GM19035 (cell line): ENCODE measurements around the gene NLGN1.

Source experiments
- ATAC-seq: cut with Tn5 transposase; IDR thresholded peaks from one replicate; pipeline ENCODE4 v1.9.1; 2021; ENCODE audit not compliant: unreplicated experiment

NLGN1 gene

DNA sequence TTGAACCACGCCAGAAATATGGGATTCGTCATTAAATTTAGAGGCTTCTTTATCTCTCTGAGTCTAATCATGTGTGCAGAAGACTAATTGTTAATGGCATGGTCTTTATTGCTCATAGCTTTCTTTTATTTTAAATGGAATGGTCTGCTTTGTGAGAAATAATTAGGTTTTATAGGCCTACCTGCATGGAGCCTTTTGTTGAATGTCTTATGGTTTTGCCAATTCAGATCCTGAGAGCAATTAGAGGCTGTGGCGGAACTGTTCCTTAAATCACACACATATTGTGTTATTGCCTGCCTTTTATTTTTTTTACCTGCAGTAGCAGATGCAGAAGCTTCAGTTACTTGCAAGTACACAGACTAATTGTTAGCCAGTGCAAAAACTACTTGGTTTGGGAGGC is 306.2 kb downstream of the NLGN1 start:
- no peak for ATAC-seq

- ATAC-seq = no peak
Measured at GRCh38 chr3:173706630-173707029, 309.1 kb downstream of the NLGN1 start.

- no peak for ATAC-seq
Measured at GRCh38 chr3:173708191-173708590, 310.6 kb downstream of the NLGN1 start.

DNA sequence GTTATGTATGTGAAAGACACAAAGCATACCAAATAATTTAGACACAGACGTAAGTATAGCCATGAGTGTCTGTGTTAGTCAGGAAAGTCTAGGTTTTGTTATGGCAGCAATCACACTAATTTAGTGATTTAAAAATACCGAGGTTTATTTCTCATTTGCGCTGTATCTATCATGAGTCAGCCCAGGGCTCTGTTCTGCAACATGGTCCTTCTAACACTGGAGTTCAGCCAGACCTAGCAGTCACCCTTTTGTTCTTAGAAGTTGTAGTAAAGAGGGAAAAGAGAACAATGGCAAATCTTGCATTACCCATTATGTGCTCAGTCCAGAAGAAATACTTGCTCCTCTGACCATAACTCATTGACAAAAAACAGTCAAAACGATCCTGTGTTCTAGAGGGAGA is 311.5 kb downstream of the NLGN1 start:
- no peak for ATAC-seq

DNA sequence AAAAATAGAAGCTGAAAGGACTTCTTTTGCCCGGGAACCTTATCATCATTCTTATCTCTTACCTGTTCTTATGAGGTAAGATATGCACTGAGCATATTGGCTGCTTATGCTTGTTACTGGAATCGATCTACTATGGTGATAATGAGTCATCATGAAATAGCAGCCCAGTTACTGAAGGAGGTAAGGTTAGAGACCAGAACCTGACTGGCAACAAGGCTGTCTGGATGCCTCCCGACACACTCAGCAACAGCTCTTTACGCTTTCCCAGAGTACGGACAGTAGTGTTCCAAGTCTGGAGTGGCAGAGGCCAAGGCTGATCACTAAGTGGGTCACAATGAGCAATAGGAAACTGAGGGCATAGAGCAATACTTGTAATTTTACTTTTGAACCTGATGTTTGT is 314.1 kb downstream of the NLGN1 start:
- ATAC-seq = no peak

GRCh38 chr3:173719585-173719984 is 322.0 kb downstream of the NLGN1 start:
- no peak for ATAC-seq

- ATAC-seq = no peak
Measured at GRCh38 chr3:173725507-173725906, 328.0 kb downstream of the NLGN1 start.

GRCh38 chr3:173730391-173730790 is 332.8 kb downstream of the NLGN1 start:
- no peak for ATAC-seq

- ATAC-seq = no peak
Measured at GRCh38 chr3:173732237-173732636, 334.7 kb downstream of the NLGN1 start.

- no peak for ATAC-seq
Measured at GRCh38 chr3:173733029-173733652, 335.6 kb downstream of the NLGN1 start.

GRCh38 chr3:173734473-173734872 is 336.9 kb downstream of the NLGN1 start:
- ATAC-seq = no peak

GRCh38 chr3:173734895-173735294 is 337.4 kb downstream of the NLGN1 start:
- ATAC-seq = no peak

DNA sequence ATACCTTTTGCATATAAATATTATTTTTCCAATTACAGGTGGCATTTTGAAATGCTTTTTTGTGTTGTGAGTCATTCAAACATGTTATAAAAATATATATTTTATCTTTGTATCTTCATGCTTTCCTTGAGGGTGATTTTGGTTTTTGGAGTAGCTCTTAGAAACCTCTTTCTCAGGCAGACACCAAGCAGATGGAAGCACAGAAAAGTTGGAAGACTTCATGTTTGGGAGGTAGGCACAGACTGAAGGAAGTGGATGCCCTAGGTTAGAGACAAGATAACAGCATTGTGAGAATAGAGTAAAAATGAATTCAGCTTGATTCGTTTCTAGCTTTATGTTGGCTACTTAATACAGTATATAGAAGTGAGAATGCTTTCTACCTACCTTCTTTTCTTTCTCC is 338.3 kb downstream of the NLGN1 start:
- no peak for ATAC-seq

GRCh38 chr3:173737167-173737808 is 339.7 kb downstream of the NLGN1 start:
- no peak for ATAC-seq

DNA sequence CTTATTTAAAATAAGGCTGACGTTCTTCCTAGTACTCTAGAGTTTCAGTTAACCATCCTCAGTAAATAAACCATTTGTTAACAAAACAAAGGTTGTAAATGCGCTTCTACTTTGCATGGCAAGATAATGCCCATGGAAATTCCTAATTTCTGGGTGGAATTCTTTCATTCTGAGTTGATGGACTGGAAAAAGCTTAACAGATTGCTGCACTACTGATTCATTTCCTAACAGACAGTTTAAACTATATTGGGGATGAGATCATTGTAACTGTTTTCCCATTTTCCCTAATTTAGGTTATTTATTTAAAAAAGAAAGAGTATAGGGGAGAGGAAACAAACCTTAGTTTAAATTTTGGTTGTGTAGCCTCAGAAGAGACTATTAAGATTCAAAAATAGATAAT is 342.2 kb downstream of the NLGN1 start:
- ATAC-seq = no peak

DNA sequence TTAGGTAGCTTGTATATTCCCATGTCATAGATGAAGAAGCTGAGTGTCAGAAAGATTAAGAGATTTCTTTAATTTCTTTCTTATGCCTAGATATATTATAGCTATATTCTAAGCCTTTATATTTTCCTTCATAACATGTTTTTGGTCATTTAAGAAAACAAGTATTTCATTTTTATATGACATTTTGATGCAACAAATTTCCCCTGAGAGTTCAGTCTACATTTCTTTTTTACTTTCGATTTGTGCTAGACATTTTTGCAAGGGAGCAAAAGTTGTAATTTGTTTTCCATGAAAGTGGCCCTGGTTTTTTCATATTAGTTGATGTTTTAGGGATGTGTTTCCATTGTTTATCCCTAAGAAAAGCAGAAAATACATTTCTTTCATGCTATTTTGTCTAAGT is 344.9 kb downstream of the NLGN1 start:
- no peak for ATAC-seq

- ATAC-seq = no peak
Measured at GRCh38 chr3:173743111-173743510, 345.6 kb downstream of the NLGN1 start.

GRCh38 chr3:173743516-173743915 is 346.0 kb downstream of the NLGN1 start:
- ATAC-seq = no peak

- no peak for ATAC-seq
Measured at GRCh38 chr3:173744479-173744878, 346.9 kb downstream of the NLGN1 start.

- no peak for ATAC-seq
Measured at GRCh38 chr3:173744895-173745294, 347.4 kb downstream of the NLGN1 start.

DNA sequence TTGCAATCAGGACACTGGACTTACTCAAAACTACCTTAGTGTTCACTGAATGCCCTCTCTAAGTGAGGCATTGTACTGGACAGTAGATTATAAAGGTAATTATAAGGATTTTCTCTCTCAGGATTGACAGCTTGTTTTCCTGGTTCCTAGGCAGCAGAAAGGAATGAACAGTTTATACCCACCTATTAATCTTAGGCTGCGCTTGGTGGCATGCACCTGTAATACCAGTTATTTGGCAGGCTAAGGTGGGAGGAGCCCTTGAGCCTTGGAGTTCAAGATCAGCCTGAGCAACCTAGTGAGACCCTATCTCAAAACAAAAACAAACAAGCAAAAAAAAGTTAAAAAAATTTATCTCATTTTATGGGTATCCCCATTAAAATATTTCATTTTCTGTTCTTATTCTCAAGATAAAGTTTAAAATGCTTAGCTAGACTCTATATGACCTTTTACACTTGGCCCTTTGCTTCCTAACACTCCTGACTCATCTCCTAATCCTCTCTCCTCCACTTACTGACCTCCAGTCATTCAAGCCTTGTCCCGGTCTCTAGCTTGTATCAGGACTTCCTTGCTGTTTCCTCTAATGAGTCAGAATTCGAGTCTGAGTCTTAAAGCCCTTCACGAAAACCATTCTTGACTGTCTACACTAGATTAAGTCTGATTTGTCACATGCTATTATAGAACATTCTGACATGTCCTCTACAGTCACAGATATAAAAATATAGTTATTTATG is 348.6 kb downstream of the NLGN1 start:
- no peak for ATAC-seq

GRCh38 chr3:173747427-173747826 is 349.9 kb downstream of the NLGN1 start:
- no peak for ATAC-seq
